Suprapubic skin (tissue), 4 donors: ENCODE measurements around the gene ABLIM2.

Experiments
- EP300 ChIP-seq: sonication (generic); formaldehyde crosslinking; IDR thresholded peaks from one replicate; pipeline ENCODE4 v1.6.1; 2017; ENCODE audit warnings: antibody characterized with exemption
- POLR2AphosphoS5 ChIP-seq, 3 donors: sonication (generic); formaldehyde crosslinking; IDR thresholded peaks; one replicate each; pipeline ENCODE4 v1.6.1; 2017; ENCODE audit warnings: antibody characterized with exemption in 3 of 3
- TF ChIP-seq, protein P1 (sequence below), 2 donors: fragments of 200-600 bp in 1 of 2; fragments of 450-650 bp in 1 of 2; sonication (generic) in 1 of 2; IDR thresholded peaks; one replicate each; pipeline ENCODE4 v1.5.1; 2016 to 2019; ENCODE audit warnings: antibody characterized with exemption in 2 of 2, mild to moderate bottlenecking in 1 of 2, moderate library complexity in 1 of 2

DNA sequence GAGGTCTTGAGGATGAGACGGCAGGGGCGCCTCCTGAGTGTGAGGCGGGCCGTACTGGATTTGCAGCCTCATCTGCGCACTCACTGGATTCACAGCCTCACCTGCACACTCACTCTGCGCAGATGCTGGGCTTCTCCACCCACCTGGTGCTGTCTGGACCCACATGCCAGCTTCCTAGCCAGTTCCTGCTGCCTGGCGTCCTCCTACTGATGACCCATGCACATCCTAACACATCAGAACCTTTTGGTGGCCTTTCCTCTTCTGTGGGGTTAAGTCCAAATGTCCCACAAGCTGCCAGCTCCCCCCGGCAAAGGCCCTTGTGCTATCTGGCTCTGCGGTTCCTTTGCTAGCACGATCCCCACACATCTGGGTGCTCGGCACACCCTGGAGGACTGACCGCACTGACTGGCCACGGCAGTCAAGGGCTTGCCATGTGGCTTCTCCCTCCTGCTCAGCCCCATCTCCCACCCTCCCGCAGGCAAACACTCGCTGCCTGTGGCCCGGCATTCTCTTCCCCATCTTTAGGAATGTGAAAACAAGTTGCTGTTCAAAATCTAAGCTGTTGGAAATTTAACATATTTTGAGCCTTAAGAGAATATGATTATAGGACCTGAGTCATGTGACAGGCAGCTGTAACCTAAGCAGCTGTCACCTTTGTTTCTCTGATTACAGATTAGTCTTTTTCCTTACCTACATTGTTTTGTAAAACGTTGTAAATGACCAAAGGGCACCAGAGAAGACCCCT is 179.5 kb downstream of the ABLIM2 start:
- TF ChIP-seq, protein P1, sequence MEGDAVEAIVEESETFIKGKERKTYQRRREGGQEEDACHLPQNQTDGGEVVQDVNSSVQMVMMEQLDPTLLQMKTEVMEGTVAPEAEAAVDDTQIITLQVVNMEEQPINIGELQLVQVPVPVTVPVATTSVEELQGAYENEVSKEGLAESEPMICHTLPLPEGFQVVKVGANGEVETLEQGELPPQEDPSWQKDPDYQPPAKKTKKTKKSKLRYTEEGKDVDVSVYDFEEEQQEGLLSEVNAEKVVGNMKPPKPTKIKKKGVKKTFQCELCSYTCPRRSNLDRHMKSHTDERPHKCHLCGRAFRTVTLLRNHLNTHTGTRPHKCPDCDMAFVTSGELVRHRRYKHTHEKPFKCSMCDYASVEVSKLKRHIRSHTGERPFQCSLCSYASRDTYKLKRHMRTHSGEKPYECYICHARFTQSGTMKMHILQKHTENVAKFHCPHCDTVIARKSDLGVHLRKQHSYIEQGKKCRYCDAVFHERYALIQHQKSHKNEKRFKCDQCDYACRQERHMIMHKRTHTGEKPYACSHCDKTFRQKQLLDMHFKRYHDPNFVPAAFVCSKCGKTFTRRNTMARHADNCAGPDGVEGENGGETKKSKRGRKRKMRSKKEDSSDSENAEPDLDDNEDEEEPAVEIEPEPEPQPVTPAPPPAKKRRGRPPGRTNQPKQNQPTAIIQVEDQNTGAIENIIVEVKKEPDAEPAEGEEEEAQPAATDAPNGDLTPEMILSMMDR (IDR thresholded peaks at IDR 0.05), result no peak
- TF ChIP-seq EP300 (no peak), POLR2AphosphoS5 (IDR thresholded peaks at IDR 0.05) (no peak)
